NT2/D1 (cell line): ENCODE data around the gene ANKRD2.

Experiments used
- YY1 ChIP-seq: IDR thresholded peaks from 2 replicates; pipeline ENCODE4 v1.6.1; 2011; ENCODE audit not compliant: insufficient read length, insufficient read depth
- ZNF274 ChIP-seq: IDR thresholded peaks from 2 replicates; pipeline ENCODE4 v1.6.1; 2011; ENCODE audit warnings: mild to moderate bottlenecking, low read depth, low read length

DNA sequence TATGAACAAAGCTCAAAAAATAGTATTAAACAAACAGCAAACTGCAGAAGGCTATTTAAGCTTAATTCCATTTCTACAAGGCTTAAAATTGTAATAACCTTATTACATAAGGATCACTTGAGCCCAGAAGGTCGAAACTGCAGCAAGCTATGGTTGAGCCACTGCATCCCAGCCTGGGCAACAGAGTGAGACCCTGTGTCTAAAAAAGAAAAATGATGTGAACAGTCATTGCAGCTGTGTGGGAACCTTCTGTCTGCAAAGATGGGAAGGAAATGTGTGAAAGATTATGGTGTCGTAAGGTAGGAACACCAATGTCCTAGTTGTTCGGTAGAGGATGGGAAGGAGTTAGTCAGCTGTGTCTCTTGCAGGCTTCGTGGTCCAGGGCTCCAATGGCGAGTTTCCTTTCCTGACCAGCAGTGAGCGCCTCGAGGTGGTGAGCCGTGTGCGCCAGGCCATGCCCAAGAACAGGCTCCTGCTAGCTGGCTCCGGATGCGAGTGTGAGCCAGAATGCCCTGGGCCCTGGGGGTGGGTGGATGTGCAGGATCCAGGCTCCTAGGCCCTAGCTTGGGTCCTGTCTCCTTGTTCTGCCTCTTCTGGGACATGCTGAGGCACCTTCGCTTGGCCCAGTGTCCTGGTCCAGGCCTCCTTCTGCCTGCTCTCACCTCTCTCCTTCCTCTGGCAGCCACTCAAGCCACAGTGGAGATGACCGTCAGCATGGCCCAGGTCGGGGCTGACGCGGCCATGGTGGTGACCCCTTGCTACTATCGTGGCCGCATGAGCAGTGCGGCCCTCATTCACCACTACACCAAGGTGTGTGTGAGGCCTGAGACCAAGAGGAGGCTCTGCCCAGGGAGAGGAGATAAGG lies 26.1 kb downstream of the ANKRD2 start:
- TF ChIP-seq YY1: no peak
- no peak for TF ChIP-seq ZNF274
